Measurements from ENCODE around the gene SSBP3. TPM values are rescaled to one million over a fixed set of nuclear protein-coding genes. Genes with fewer than 3 reads are reported as not detected.

Gene SSBP3
- total RNA-seq, 4 donors from 2014 or later: 32.0 to 70.2 (median 60.3) TPM

DNA sequence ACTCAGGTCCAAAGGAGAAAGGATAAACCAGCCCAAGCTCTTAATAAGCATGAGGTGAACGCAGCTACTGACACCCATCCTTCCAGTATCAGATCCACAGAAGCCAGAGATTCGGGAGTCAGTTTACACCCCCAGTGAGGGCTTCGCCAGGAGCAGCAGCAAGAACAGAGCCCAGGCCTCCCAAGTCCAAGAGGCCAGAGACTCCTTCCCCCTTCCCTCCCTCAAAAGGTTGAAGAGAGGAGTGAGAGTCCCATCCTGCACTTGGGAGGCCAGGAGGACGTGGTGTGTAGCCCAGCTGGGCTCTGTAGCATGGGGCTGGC is 133.5 kb downstream of the SSBP3 start:
- TF ChIP-seq, protein P1, sequence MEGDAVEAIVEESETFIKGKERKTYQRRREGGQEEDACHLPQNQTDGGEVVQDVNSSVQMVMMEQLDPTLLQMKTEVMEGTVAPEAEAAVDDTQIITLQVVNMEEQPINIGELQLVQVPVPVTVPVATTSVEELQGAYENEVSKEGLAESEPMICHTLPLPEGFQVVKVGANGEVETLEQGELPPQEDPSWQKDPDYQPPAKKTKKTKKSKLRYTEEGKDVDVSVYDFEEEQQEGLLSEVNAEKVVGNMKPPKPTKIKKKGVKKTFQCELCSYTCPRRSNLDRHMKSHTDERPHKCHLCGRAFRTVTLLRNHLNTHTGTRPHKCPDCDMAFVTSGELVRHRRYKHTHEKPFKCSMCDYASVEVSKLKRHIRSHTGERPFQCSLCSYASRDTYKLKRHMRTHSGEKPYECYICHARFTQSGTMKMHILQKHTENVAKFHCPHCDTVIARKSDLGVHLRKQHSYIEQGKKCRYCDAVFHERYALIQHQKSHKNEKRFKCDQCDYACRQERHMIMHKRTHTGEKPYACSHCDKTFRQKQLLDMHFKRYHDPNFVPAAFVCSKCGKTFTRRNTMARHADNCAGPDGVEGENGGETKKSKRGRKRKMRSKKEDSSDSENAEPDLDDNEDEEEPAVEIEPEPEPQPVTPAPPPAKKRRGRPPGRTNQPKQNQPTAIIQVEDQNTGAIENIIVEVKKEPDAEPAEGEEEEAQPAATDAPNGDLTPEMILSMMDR (IDR thresholded peaks at IDR 0.05): peak in 1 of 5 experiments; percentile 32
- TF ChIP-seq EP300 (IDR thresholded peaks at IDR 0.05) (no peak), POLR2A (IDR thresholded peaks at IDR 0.05) (no peak)
- H3K9me3 ChIP-seq: no peaks in the 10 kb centered on the region
- peak overlapping the region; percentile 82 to 98 (median 94) for H3K27ac ChIP-seq
- H3K4me1 ChIP-seq: peaks cover 13 to 96% (median 69%) of the 10 kb centered on the region in 4 donors
- WGBS, 2 donors: 41 to 69% methylated on average over 4 of the region's 4 CpGs
- H3K27me3 ChIP-seq: no peaks in the 10 kb centered on the region
- no peaks in the 10 kb centered on the region for H3K36me3 ChIP-seq
- peak overlapping the region in 1 of 4 donors; percentile 18 for H3K4me3 ChIP-seq
- DNase-seq (ENCODE audit: low spot score in 2 of 2): no peak

- peak overlapping the region; percentile 82 to 98 (median 94) for H3K27ac ChIP-seq
- no peak for DNase-seq (ENCODE audit: low spot score in 2 of 2)
- H3K4me3 ChIP-seq: no peak overlapping the region
- TF ChIP-seq, protein P1 (IDR thresholded peaks at IDR 0.05): no peak
- TF ChIP-seq POLR2A (IDR thresholded peaks at IDR 0.05) (no peak), EP300 (IDR thresholded peaks at IDR 0.05) (no peak)
- 30 to 38% methylated on average over 2 of the region's 2 CpGs for WGBS, 2 donors
- H3K9me3 ChIP-seq: no peaks in the 10 kb centered on the region
- H3K36me3 ChIP-seq: no peaks in the 10 kb centered on the region
- H3K4me1 ChIP-seq: peaks cover 13 to 96% (median 65%) of the 10 kb centered on the region in 4 donors
- no peaks in the 10 kb centered on the region for H3K27me3 ChIP-seq
Measured at GRCh38 chr1:54272134-54272533, 134.1 kb downstream of the SSBP3 start.

DNA sequence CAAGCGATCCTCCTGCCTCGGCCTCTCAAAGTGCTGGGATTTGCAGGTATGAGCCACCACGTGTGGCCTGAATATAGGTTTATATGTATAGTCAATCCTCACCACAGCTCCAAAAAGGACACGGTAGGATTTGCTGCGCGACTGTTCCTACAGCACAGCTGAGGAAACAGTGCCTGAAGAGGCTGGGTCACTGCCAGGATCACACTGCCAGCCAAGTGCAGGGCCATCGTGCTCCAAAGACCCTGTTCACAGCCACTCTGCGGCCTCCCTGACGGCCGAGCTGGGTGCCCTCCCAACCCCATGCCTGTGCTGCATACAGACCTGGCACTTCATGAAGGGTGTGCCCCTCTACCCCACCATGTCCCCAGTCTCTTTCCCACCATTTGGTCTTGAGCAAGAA is 134.9 kb downstream of the SSBP3 start:
- Histone ChIP-seq H3K27me3 (no peaks in the 10 kb centered on the region), H3K27ac (peak overlapping the region; percentile 82 to 98 (median 94)), H3K36me3 (no peaks in the 10 kb centered on the region), H3K9me3 (no peaks in the 10 kb centered on the region), H3K4me1 (peaks cover 13 to 96% (median 58%) of the 10 kb centered on the region in 4 donors), H3K4me3 (no peak overlapping the region)
- WGBS, 2 donors: 63 to 64% methylated on average over 9 of the region's 10 CpGs
- TF ChIP-seq POLR2A (IDR thresholded peaks at IDR 0.05) (no peak), EP300 (IDR thresholded peaks at IDR 0.05) (no peak)
- TF ChIP-seq, protein P1 (IDR thresholded peaks at IDR 0.05): no peak
- no peak for DNase-seq (ENCODE audit: low spot score in 2 of 2)

DNA sequence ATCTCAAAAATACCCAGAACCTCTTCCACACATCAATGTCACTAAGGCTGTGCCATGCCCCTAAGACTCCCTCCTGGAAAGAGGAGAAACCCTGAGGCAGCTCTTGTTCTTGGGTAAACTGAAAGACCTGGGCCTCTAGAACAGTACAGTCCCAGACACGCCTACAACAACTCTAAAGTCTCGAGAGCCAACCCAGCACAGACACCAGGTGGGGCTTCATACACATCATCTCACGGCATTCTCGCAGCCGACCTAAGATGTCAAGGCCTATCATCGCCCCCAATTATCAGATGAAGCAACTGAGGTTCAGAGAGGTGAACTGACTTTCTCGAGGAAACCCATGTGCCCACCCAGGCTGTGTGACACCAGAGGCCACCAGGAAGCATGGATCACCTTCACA is 135.7 kb downstream of the SSBP3 start:
- DNase-seq (ENCODE audit: low spot score in 2 of 2): no peak
- peaks cover 13 to 89% (median 50%) of the 10 kb centered on the region in 4 donors for H3K4me1 ChIP-seq
- no peaks in the 10 kb centered on the region for H3K27me3 ChIP-seq
- TF ChIP-seq, protein P1 (IDR thresholded peaks at IDR 0.05): no peak
- TF ChIP-seq EP300 (IDR thresholded peaks at IDR 0.05) (no peak), POLR2A (IDR thresholded peaks at IDR 0.05) (no peak)
- H3K36me3 ChIP-seq: no peaks in the 10 kb centered on the region
- 82 to 85% methylated on average over 7 of the region's 7 CpGs for WGBS, 2 donors
- no peak overlapping the region for H3K4me3 ChIP-seq
- H3K9me3 ChIP-seq: no peaks in the 10 kb centered on the region
- peak overlapping the region; percentile 82 to 98 (median 94) for H3K27ac ChIP-seq

DNA sequence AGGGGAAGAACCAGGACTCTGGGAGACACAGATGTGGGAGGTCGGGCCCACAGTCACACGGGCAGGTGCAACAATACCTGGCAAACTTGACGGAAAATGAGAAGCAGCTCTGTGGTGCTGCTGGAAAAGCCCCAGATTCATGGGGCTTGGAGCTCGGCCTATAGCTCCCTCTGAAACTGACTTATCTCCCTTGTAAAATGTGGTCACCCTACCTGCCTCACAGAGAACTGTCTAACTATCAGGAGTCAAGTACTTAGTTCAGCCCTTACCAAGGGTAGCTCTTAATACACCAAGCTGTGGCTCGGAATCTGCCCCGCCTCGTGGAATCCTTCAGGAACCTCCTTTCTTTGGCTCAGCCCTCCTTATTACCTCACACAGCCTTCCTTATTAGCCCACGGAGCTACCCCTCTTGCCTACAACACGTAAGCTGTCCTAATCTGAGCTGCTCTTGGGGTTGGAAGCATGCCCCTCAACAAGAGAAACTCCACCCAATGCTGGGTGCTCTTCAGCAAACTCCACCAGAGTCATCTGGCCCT is 137.4 kb downstream of the SSBP3 start:
- DNase-seq (ENCODE audit: low spot score in 2 of 2): no peak

More for the DNA sequence above, 137.4 kb downstream of the SSBP3 start:
- Histone ChIP-seq H3K4me1 (peaks cover 4 to 88% (median 33%) of the 10 kb centered on the region in 4 donors), H3K4me3 (no peak overlapping the region), H3K27me3 (no peaks in the 10 kb centered on the region), H3K9me3 (no peaks in the 10 kb centered on the region), H3K36me3 (no peaks in the 10 kb centered on the region), H3K27ac (peak overlapping the region; percentile 32 to 98 (median 89))
- 58 to 65% methylated on average over 9 of the region's 9 CpGs for WGBS, 2 donors
- peak in 1 of 2 donors; percentile 18 for TF ChIP-seq POLR2A (IDR thresholded peaks at IDR 0.05)
- TF ChIP-seq, protein P1 (IDR thresholded peaks at IDR 0.05): no peak

All from tibial nerve (tissue), 4 donors.